Adrenal gland (tissue), 12 donors: ENCODE data around the gene SDK2. TPM values are rescaled to one million over a fixed set of nuclear protein-coding genes. Genes with fewer than 3 reads are reported as not detected.

ENCODE experiments used
- DNase-seq, 7 donors: peaks; one replicate each; pipeline ENCODE4 v3.0.0-alpha.2; 2019 to 2020
- H3K27ac ChIP-seq, 5 donors: fragments of 200-600 bp; sonication (generic) in 4 of 5; 1 replicate in 3 of 5; 2 replicates in 2 of 5; pipeline versions ENCODE4 v1.5.1 to v1.8.0; 2016 to 2020; ENCODE audit warnings: mild to moderate bottlenecking in 1 of 5
- H3K27me3 ChIP-seq: fragments of 200-600 bp; 2 replicates; pipeline ENCODE4 v1.8.0; 2021
- H3K36me3 ChIP-seq, 2 donors: fragments of 200-600 bp; replicated peaks in 1 of 2; 1 replicate in 1 of 2; 2 replicates in 1 of 2; pipeline versions ENCODE4 v1.5.1 to v1.8.0; 2018 to 2022
- H3K4me1 ChIP-seq, 2 donors: fragments of 200-600 bp; replicated peaks in 1 of 2; 1 replicate in 1 of 2; 2 replicates in 1 of 2; pipeline versions ENCODE4 v1.5.1 to v1.8.0; 2018 to 2021
- H3K4me3 ChIP-seq, 4 donors: fragments of 200-600 bp; sonication (generic) in 3 of 4; one replicate each; pipeline ENCODE4 v1.5.1; 2016 to 2018
- H3K9me3 ChIP-seq, 3 donors: fragments of 200-600 bp; sonication (generic) in 1 of 3; replicated peaks in 1 of 3; 1 replicate in 2 of 3; 2 replicates in 1 of 3; pipeline versions ENCODE4 v1.5.1 to v1.8.0; 2016 to 2021
- POLR2A ChIP-seq, 2 donors: fragments of 450-650 bp; IDR thresholded peaks; one replicate each; pipeline ENCODE4 v1.6.1; 2017; ENCODE audit warnings: antibody characterized with exemption in 2 of 2, mild to moderate bottlenecking in 2 of 2, moderate library complexity in 1 of 2
- WGBS, 4 donors: extraction: QIAGEN DNeasy Blood & Tissue Kit in 2 of 4; methylation state at CpG; one replicate each; pipeline versions ENCODE4 v1.1.5 to v1.1.7; 2013 to 2017; 5-methylcytosine and 5-hydroxymethylcytosine counted together
- intact Hi-C, 2 donors: fragments of 100-400 bp; cut with DNase I; formaldehyde crosslinking; loops; one replicate each; pipeline versions ENCODE4 v1.14.1 to v1.15.0; 2022 to 2023
- polyA plus RNA-seq, 3 donors: library from polyadenylated mRNA; stranded (reverse); fragments of 200-250 nt in 2 of 3; fragments of 350-450 nt in 1 of 3; fragmentation: Illumina TruSeq in 1 of 3; extraction: RNeasy Lipid Tissue Mini Kit (QIAGEN cat#74804) in 1 of 3; gene quantifications; one replicate each; pipeline ENCODE4 v1.2.3, GENCODE V29; 2013 to 2014
- total RNA-seq, 9 donors: library from RNA; depleted of rRNA in 4 of 9; stranded (reverse); fragments of >200 nt in 4 of 9; fragments of 120-200 nt in 1 of 9; fragmentation: NEBNext Ultra II Directional in 1 of 9; extraction: Animal tissue kit (Norgen Biotek cat#: 25700) in 1 of 9; gene quantifications; one replicate each; pipeline versions ENCODE4 v1.1.0 to v1.2.4, GENCODE V29; 2013 to 2023
- TF ChIP-seq, protein P1 (sequence below), 6 experiments: fragments of 450-650 bp in 4 of 6; fragments of 200-600 bp in 2 of 6; sonication (generic) in 1 of 6; IDR thresholded peaks; 1 replicate in 5 of 6; 2 replicates in 1 of 6; pipeline versions ENCODE4 v1.5.1 to v1.8.0; 2016 to 2021; ENCODE audit warnings: antibody characterized with exemption in 6 of 6, mild to moderate bottlenecking in 2 of 6, moderate library complexity in 1 of 6
- donor health status: healthy with polysubstance abuse.
- donor health status: Bipolar disorder and iron deficiency.
- donor health status: DM: yes; HTN: yes; CAD: no.
- donor health status: DM: no; HTN: no; CAD: no.
- donor health status: DM: no; HTN: no; CAD: no.
- donor health status: DM: yes; HTN: yes; CAD: no.

SDK2 gene
- total and polyA plus RNA-seq, 12 donors = 0.27 to 2.1 (median 0.84) TPM

DNA sequence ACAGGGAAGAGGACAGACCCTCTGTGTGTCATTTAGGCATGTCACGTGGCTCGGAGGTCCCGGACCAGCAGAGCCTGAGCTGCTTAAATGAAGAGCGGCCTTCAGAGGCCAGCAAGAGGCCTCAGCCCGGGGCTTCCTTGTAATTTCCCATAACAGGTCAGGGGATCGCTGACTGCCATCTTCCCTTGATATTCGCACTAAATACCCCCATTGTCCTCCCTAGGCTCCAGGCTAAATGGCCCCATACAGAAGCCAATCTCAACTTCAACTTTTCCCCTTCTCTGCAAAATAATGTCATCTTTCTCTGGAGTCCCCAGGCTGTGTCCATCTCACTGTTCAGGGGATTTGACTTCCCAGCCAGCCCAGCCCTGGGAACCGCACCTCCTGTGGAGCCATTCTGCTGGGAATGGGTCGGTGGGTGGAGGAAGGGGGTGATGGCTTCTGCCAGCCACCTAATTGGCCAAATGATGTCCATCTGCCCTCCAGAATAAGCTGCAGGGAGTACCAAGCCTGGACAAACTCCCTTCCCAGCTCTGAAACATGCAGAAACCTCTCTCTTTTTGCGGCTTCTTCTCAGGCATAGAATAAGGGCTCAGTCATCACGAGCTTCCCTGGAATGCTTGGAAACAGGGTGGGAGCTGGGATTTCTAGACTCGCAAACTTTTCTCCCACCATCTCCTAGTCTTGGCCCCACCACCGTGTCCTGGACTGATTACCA is 129.9 kb downstream of the SDK2 start:
- intact Hi-C loops = loop anchor here in 1 of 2 donors (5.0 kb wide), 1 partner anchor 528 kb away; no protein-coding TSS in a partner anchor
- 82 to 89% (median 86%) methylated on average over 10 to 13 of the region's 13 CpGs for WGBS, 4 donors

DNA sequence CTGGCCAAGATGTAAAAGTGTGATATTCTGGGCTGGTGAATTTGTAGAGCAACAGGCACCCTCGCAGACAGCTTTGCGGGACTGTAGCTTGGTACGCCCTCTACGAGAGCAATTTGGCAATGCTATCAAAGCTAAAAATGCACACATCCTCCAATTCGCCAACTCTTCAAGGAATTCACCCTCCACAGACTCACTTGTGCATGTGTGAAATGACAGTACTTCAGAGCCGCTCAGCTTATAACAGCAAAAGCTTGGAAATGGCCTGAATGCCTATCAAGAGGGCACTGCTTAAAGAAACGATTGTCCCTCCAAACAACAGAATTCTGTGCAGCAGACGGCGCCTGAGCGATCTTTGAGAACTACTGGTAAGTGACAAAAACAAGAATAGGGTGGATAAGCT is 130.8 kb downstream of the SDK2 start:
- no peak overlapping the region for H3K4me3 ChIP-seq
- no peaks in the 10 kb centered on the region for H3K9me3 ChIP-seq
- intact Hi-C loops = loop anchor here in 1 of 2 donors (5.0 kb wide), 1 partner anchor 529 kb away; no protein-coding TSS in a partner anchor
- no peak for DNase-seq
- H3K27me3 ChIP-seq = no peaks in the 10 kb centered on the region
- H3K4me1 ChIP-seq = no peaks in the 10 kb centered on the region
- H3K27ac ChIP-seq = no peak overlapping the region
- H3K36me3 ChIP-seq = no peaks in the 10 kb centered on the region
- TF ChIP-seq, protein P1, sequence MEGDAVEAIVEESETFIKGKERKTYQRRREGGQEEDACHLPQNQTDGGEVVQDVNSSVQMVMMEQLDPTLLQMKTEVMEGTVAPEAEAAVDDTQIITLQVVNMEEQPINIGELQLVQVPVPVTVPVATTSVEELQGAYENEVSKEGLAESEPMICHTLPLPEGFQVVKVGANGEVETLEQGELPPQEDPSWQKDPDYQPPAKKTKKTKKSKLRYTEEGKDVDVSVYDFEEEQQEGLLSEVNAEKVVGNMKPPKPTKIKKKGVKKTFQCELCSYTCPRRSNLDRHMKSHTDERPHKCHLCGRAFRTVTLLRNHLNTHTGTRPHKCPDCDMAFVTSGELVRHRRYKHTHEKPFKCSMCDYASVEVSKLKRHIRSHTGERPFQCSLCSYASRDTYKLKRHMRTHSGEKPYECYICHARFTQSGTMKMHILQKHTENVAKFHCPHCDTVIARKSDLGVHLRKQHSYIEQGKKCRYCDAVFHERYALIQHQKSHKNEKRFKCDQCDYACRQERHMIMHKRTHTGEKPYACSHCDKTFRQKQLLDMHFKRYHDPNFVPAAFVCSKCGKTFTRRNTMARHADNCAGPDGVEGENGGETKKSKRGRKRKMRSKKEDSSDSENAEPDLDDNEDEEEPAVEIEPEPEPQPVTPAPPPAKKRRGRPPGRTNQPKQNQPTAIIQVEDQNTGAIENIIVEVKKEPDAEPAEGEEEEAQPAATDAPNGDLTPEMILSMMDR (IDR thresholded peaks at IDR 0.05) = no peak
- TF ChIP-seq POLR2A (IDR thresholded peaks at IDR 0.05) = no peak
- 78 to 86% (median 82%) methylated on average over 10 of the region's 10 CpGs for WGBS, 4 donors

More for the DNA sequence above, 129.9 kb downstream of the SDK2 start:
- H3K4me1 ChIP-seq = no peaks in the 10 kb centered on the region
- TF ChIP-seq, protein P1 (IDR thresholded peaks at IDR 0.05) = no peak
- TF ChIP-seq POLR2A (IDR thresholded peaks at IDR 0.05) = no peak
- DNase-seq = no peak
- H3K27me3 ChIP-seq = no peaks in the 10 kb centered on the region
- H3K36me3 ChIP-seq = no peaks in the 10 kb centered on the region
- no peak overlapping the region for H3K27ac ChIP-seq
- no peaks in the 10 kb centered on the region for H3K9me3 ChIP-seq
- no peak overlapping the region for H3K4me3 ChIP-seq

DNA sequence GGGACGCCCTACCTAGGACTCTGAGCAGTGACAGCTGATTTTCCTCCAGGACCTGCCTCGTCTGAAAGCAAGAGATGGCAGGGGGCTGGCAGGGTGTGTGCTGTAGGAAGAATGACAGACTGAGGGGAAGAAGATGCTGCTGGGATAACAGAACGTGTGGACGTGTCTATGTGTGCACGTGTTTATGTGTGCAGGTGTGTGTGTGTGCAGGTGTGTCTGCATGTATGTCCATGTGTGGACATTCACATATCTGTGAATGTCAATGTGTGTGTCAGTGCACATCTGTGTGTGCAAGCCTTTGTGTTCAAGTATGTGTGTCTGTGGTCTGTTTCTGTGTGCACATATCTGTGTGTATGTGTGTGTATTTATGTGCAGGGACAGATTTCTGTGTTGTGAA is 132.5 kb downstream of the SDK2 start:
- no peak for TF ChIP-seq POLR2A (IDR thresholded peaks at IDR 0.05)
- Histone ChIP-seq H3K9me3 (no peaks in the 10 kb centered on the region), H3K4me3 (no peak overlapping the region), H3K4me1 (no peaks in the 10 kb centered on the region), H3K27me3 (no peaks in the 10 kb centered on the region), H3K27ac (no peak overlapping the region), H3K36me3 (no peaks in the 10 kb centered on the region)
- intact Hi-C loops = loop anchor here in 1 of 2 donors (5.0 kb wide), 1 partner anchor 531 kb away; no protein-coding TSS in a partner anchor
- 53 to 76% (median 62%) methylated on average over 5 of the region's 5 CpGs for WGBS, 4 donors
- DNase-seq = no peak

DNA sequence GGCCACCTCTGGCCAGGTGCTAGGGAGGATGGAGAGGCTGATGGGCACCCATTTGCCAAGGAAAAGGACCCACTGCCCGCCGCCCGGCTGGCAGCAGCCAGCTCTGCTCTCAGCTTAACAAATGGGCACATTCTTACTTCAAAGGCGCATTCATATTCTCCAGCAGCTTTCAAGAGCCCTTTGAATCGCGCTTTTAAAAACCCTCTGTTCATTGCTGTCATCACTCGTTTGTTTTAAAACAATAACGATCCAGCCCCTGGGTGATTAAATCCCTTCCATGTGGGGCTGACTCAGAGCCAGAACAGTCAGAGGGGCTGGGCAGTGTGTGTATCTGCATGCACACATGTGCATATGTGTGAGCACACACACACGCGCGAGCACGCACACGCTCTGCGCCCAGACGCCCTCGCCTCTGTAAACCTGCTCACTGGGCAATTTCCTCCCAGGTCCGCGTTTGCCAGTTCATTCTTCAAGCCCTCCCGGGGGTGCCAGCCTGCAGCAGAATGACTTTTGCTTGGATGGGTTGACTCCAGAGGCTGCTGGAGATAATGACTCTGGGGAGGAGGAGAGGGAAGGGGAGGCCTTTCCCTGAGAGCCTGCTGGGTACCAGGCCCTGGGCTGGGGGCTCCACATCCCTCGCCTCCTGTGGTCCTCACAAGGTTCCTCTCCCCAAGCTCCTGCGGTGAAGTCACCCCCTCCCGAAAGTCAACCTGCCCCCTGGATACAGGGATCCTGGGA is 133.1 kb downstream of the SDK2 start:
- no peaks in the 10 kb centered on the region for H3K27me3 ChIP-seq
- H3K9me3 ChIP-seq = no peaks in the 10 kb centered on the region
- 56 to 78% (median 73%) methylated on average over 12 to 22 of the region's 22 CpGs for WGBS, 4 donors
- DNase-seq = no peak
- no peaks in the 10 kb centered on the region for H3K4me1 ChIP-seq
- intact Hi-C loops = loop anchor here in 1 of 2 donors (5.0 kb wide), 1 partner anchor 531 kb away; no protein-coding TSS in a partner anchor
- TF ChIP-seq POLR2A (IDR thresholded peaks at IDR 0.05) = no peak
- TF ChIP-seq, protein P1 (IDR thresholded peaks at IDR 0.05) = no peak
- no peak overlapping the region for H3K27ac ChIP-seq
- no peaks in the 10 kb centered on the region for H3K36me3 ChIP-seq
- H3K4me3 ChIP-seq = no peak overlapping the region
